Measurements from ENCODE around the gene USP53.
"Not testable (repeated sequence)": the region's sequence is repeated elsewhere in the genome, so short reads cannot be mapped to it uniquely, and the experiment has no call there.

DNA sequence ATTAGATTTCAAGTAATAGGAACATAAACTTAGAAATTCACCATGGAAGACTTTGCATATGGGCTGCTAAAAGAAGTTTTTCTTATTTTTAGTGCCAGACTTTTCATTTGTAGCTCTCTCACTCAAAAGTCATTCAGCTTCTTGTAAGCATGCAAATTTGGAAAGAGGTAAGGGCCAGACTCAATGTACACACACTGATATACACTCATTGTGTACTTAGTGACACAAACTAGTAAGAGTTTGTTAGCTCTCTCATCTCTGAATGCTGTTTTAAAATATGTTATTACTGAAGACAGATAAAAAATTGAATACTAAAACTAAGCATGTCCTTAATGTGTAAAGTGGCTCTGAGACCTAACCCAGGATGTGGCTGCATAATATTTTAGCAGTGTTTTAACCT lies 127.4 kb downstream of the USP53 start:
- TF ChIP-seq, protein P1, sequence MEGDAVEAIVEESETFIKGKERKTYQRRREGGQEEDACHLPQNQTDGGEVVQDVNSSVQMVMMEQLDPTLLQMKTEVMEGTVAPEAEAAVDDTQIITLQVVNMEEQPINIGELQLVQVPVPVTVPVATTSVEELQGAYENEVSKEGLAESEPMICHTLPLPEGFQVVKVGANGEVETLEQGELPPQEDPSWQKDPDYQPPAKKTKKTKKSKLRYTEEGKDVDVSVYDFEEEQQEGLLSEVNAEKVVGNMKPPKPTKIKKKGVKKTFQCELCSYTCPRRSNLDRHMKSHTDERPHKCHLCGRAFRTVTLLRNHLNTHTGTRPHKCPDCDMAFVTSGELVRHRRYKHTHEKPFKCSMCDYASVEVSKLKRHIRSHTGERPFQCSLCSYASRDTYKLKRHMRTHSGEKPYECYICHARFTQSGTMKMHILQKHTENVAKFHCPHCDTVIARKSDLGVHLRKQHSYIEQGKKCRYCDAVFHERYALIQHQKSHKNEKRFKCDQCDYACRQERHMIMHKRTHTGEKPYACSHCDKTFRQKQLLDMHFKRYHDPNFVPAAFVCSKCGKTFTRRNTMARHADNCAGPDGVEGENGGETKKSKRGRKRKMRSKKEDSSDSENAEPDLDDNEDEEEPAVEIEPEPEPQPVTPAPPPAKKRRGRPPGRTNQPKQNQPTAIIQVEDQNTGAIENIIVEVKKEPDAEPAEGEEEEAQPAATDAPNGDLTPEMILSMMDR (IDR thresholded peaks at IDR 0.05; ENCODE audit: poor library complexity): not testable (repeated sequence)
- not testable (repeated sequence) for TF ChIP-seq EZH2 (IDR thresholded peaks at IDR 0.05; ENCODE audit: borderline replicate concordance); EZH2phosphoT487 (IDR thresholded peaks at IDR 0.05; ENCODE audit: low read depth, severe bottlenecking, unreplicated experiment)

Data from hepatocyte (in vitro differentiated cells).